Ammon's horn (tissue), 1 donor: ENCODE measurements around the gene SLC24A4.
"Not testable (repeated sequence)": the region's sequence is repeated elsewhere in the genome, so short reads cannot be mapped to it uniquely, and the experiment has no call there.

ENCODE experiments used
- DNase-seq: peaks from one replicate; pipeline ENCODE4 v3.0.0-alpha.2; 2016; ENCODE audit warnings: low spot score

SLC24A4 gene

GRCh38 chr14:92369097-92369496 lies 46.1 kb downstream of the SLC24A4 start:
- DNase-seq, result no peak

GRCh38 chr14:92372230-92372629 lies 49.3 kb downstream of the SLC24A4 start:
- DNase-seq, result no peak

- no peak for DNase-seq
These were observed 50.4 kb downstream of the SLC24A4 start for GRCh38 chr14:92373336-92373735.

GRCh38 chr14:92380131-92380530 lies 57.2 kb downstream of the SLC24A4 start:
- no peak for DNase-seq

- no peak for DNase-seq
These were observed 57.6 kb downstream of the SLC24A4 start for GRCh38 chr14:92380582-92380981.

GRCh38 chr14:92382677-92383076 lies 59.7 kb downstream of the SLC24A4 start:
- DNase-seq, result no peak

GRCh38 chr14:92383805-92384204 lies 60.8 kb downstream of the SLC24A4 start:
- no peak for DNase-seq

GRCh38 chr14:92384461-92385133 lies 61.6 kb downstream of the SLC24A4 start:
- DNase-seq, result no peak

- no peak for DNase-seq
These were observed 62.6 kb downstream of the SLC24A4 start for GRCh38 chr14:92385561-92385960.

GRCh38 chr14:92386165-92386564 lies 63.2 kb downstream of the SLC24A4 start:
- no peak for DNase-seq

- DNase-seq, result no peak
These were observed 63.7 kb downstream of the SLC24A4 start for GRCh38 chr14:92386637-92387036.

- DNase-seq, result no peak
These were observed 64.6 kb downstream of the SLC24A4 start for GRCh38 chr14:92387578-92387977.

GRCh38 chr14:92389598-92390158 lies 66.7 kb downstream of the SLC24A4 start:
- no peak for DNase-seq

- DNase-seq, result no peak
These were observed 68.8 kb downstream of the SLC24A4 start for GRCh38 chr14:92391726-92392125.

- DNase-seq, result no peak
These were observed 69.7 kb downstream of the SLC24A4 start for GRCh38 chr14:92392711-92393110.

- DNase-seq, result no peak
These were observed 74.4 kb downstream of the SLC24A4 start for GRCh38 chr14:92397150-92397952.

- DNase-seq, result no peak
These were observed 75.1 kb downstream of the SLC24A4 start for GRCh38 chr14:92397953-92398564.

GRCh38 chr14:92398888-92399636 lies 76.1 kb downstream of the SLC24A4 start:
- DNase-seq, result no peak

GRCh38 chr14:92400579-92401444 lies 77.8 kb downstream of the SLC24A4 start:
- DNase-seq, result peak; percentile 58

- DNase-seq, result no peak
These were observed 78.6 kb downstream of the SLC24A4 start for GRCh38 chr14:92401561-92401960.

- not testable (repeated sequence) for DNase-seq
These were observed 79.5 kb downstream of the SLC24A4 start for GRCh38 chr14:92402500-92402899.
